Adipose tissue (tissue), 3 donors: Measurements from ENCODE around the gene TTC14. TPM values are rescaled to one million over a fixed set of nuclear protein-coding genes. Genes with fewer than 3 reads are reported as not detected.
A peak's percentile ranks its signal among the peaks of the same experiment; 100 is the strongest.
"Not testable (repeated sequence)": the region's sequence is repeated elsewhere in the genome, so short reads cannot be mapped to it uniquely, and the experiment has no call there.

ENCODE experiments used
- H3K27ac ChIP-seq: one replicate; pipeline ENCODE4 v1.5.1; 2013; ENCODE audit warnings: low read depth, low read length
- WGBS, 3 donors: extraction: QIAGEN DNeasy Blood & Tissue Kit; methylation state at CpG; one replicate each; pipeline ENCODE4 v1.1.7; 2013; 5-methylcytosine and 5-hydroxymethylcytosine counted together
- polyA plus RNA-seq, 3 donors: library from polyadenylated mRNA; stranded (reverse); fragments of 200-250 nt; gene quantifications; one replicate each; pipeline ENCODE4 v1.2.3, GENCODE V29; 2013
- donor health status: healthy with polysubstance abuse.
- donor health status: Bipolar disorder and iron deficiency.
- donor health status: healthy.

TTC14 gene
- 10 to 100 TPM in 2 of 3 donors, 1 to 10 TPM in 1; 9.3 to 16.8 (median 12.7) TPM for polyA plus RNA-seq

DNA sequence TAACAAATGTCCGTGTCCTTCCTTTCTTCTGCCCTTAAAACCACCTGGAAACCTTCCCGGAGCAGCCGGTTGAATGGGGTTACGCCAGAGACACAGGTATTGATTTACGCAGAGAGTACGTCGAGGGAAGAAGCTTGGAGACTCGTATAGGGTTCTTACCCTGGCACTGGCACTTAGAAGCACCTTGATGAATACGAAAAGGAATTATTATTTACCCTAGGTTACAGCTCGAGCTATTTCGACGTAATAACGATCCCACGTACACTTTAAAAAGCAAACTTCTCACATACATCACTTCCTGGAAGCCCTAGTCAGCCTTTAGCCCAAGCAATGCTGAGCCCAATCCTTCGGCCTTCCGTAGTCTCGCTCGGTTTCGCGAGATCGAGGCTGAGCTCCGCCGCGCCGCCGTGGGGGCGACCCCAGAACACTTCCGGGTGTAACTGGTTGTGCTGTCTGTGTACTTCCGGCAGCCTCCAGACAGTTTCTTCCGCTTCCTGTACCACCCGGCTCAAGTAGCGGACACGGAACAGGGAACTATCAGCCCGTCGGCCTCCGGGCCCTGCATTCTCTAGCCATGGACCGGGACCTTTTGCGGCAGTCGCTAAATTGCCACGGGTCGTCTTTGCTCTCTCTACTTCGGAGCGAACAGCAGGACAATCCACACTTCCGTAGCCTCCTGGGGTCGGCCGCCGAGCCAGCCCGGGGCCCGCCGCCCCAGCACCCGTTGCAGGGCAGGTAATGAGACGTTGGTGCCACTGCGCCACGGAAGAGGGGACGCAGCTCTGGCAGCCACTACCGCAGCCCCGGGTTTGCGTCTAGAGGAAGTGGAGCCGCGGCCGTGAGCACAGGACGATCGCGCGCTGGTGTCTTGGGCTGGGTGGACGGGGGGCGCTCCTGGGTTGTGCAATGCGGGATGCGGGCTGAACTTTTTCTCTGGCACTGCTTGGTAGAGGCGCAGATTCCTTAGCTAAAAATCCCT is at the start of gene TTC14:
TTC14 (plus strand) TSS at position 476 of the 979 bp plus-strand sequence; CDS start at position 575, 99 bp downstream.
- WGBS, 3 donors = 2 to 5% (median 5%) methylated on average over 70 of the region's 70 CpGs
- H3K27ac ChIP-seq = peak within 1 kb of the TSS; percentile 48

GRCh38 chr3:180563406-180563805 is 38.6 kb upstream of the TTC14 start:
- 80 to 87% (median 83%) methylated on average over 4 of the region's 4 CpGs for WGBS, 3 donors
- no peak overlapping the region for H3K27ac ChIP-seq

DNA sequence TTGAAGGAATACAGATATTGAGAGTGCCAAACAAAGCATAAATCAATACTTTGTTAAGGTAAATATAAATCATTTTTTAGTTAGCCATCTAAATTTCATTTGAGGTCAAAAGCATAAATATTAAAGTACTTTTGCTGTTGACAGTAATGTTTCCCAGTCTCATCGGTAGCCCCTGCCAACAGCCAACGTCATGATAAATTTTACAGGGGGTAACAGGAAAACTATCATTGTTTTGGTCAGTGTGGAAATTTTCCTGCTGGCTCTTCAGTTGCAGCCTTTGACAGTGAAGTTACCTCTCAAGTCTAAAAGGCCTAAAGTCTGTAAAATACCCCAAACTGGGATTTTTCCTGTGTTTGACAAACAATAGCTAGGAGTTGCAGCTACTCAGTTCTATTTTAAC is 37.3 kb upstream of the TTC14 start:
- WGBS, 3 donors = 36 to 70% (median 51%) methylated on average over 2 of the region's 2 CpGs
- no peak overlapping the region for H3K27ac ChIP-seq

GRCh38 chr3:180570238-180570637 is 31.7 kb upstream of the TTC14 start:
- no peak overlapping the region for H3K27ac ChIP-seq
- 70 to 75% (median 75%) methylated on average over 4 of the region's 4 CpGs for WGBS, 3 donors

DNA sequence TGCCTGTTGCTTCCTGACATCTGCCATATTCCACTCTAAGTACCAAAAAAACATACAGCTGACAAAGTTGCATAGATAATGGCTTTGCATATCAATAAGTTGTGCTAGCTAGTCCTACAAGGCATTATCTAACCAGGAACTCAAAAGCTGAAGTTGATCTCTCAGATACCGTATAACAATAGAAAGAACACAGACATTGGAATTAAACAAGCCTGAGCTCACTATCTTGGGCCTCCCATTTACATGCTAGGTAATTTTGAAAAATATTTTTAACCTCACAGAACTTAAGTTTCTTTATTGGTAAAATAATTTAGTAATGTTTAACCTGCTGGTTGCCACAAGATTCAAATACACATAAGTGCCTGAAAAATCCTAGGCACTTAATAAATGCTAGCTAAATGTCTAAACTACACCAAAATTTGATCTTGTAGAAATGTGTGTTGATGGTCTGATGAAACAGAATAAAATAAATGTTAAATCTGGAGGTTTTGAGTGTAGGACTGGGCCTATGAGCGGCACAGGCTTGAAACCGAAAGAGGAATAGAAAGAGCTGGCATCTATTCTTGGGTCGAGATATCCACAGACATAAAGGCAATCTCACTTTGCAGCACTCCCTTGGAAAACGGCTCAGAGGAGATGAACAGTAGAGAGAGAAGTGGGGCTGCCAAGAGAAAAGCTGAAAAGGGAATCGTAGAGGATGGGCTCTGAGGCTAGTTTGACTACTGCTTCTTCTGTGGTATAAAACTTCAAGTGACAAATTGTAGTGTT is 29.9 kb upstream of the TTC14 start:
- H3K27ac ChIP-seq = no peak overlapping the region
- WGBS, 3 donors = 74 to 84% (median 76%) methylated on average over 6 of the region's 6 CpGs

- no peak overlapping the region for H3K27ac ChIP-seq
- 82 to 85% (median 82%) methylated on average over 3 of the region's 3 CpGs for WGBS, 3 donors
These were observed 26.4 kb upstream of the TTC14 start for GRCh38 chr3:180575571-180575970.

- WGBS, 3 donors = 65 to 91% (median 67%) methylated on average over 1 of the region's 1 CpG
- H3K27ac ChIP-seq = no peak overlapping the region
These were observed 21.0 kb upstream of the TTC14 start for GRCh38 chr3:180580934-180581333.

GRCh38 chr3:180590396-180590795 is 11.6 kb upstream of the TTC14 start:
- WGBS, 3 donors = 90 to 94% (median 92%) methylated on average over 23 of the region's 23 CpGs
- no peak overlapping the region for H3K27ac ChIP-seq

DNA sequence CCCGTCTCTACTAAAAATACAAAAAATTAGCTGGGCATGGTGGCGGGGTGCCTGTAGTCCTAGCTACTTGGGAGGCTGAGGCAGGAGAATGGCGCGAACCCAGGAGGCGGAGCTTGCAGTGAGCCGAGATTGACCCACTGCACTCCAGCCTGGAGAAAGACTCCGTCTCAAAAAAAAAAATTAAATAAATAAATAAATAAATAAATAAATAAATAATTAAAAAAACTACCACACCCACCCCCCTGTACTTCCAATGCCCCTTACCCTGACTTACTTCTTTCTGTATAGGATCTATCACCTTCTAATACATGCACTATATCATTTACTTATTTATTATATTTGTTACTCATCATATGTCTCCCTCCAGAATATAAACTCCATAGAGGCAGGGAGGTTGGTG is 8.3 kb upstream of the TTC14 start:
- WGBS, 3 donors = 93 to 99% (median 93%) methylated on average over 7 of the region's 7 CpGs
- H3K27ac ChIP-seq = not testable (repeated sequence)

GRCh38 chr3:180594631-180595558 is 7.1 kb upstream of the TTC14 start:
- WGBS, 3 donors = 53 to 78% (median 71%) methylated on average over 2 of the region's 2 CpGs
- no peak overlapping the region for H3K27ac ChIP-seq

DNA sequence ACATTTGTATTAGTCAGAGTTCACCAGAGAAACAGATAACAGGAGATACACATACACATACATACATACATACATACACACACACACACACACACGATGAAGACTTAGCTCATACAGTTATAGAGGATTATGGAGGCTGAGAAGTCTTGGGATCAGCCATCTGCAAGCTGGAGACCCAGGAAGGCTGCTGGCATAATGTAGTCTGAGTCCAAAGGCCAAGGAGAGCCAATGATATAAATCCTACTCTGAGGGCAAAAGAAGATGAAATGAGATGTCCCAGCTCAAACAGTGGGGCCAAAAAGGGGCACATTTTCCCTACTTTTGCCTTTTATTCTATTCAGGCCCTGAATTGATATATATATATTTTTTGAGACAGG is 6.4 kb upstream of the TTC14 start:
- no peak overlapping the region for H3K27ac ChIP-seq
- WGBS, 3 donors = 32 to 58% (median 55%) methylated on average over 1 of the region's 1 CpG

GRCh38 chr3:180600473-180600872 is 1.5 kb upstream of the TTC14 start:
- H3K27ac ChIP-seq = no peak overlapping the region
- WGBS, 3 donors = 98% methylated on average over 15 of the region's 15 CpGs

- H3K27ac ChIP-seq = no peak overlapping the region
- 75 to 85% (median 82%) methylated on average over 1 of the region's 1 CpG for WGBS, 3 donors
These were observed 9.0 kb downstream of the TTC14 start for GRCh38 chr3:180611006-180611405.

DNA sequence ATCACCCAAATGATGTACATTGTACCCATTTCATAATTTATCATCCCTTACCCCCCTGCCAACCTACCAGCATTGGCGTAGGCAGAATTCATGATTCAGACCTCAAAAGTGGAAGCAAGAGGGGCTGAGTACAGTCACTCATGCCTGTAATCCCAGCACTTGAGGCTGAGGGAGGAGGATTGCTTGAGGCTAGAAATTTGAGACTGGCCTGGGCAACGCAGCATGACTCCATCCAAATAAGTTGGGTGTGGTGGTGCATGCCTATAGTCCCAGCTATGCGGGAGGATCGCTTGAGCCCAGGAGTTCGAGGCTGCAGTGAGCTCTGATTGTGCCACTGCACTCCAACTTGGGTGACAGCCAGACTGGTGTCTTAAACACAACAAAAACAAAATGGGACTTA is 10.4 kb downstream of the TTC14 start:
- H3K27ac ChIP-seq = no peak overlapping the region
- WGBS, 3 donors = 94 to 97% (median 96%) methylated on average over 5 of the region's 5 CpGs

DNA sequence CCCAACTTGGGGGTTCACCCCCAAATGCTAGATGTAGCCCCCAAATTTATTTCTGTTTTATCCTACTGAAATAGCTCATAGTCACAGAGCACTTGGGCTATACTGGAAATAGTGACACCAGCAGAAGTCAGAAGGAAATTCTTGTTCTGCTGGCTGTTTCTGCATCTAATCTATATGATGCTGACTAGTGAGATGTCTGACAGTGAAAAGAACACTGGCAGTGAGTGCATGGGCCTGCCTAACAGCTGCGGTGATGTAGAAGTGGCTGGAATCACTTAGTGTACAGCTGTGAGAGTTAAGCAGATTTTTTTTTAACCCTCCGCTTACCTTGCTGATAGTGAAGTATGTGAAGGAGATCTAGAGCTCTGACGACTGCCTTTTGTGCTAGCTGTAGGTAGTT is 14.0 kb downstream of the TTC14 start:
- no peak overlapping the region for H3K27ac ChIP-seq
- WGBS, 3 donors = 52 to 73% (median 71%) methylated on average over 3 of the region's 3 CpGs

- no peak overlapping the region for H3K27ac ChIP-seq
- 94 to 99% (median 95%) methylated on average over 2 of the region's 2 CpGs for WGBS, 3 donors
These were observed 15.1 kb downstream of the TTC14 start for GRCh38 chr3:180617049-180617448.

DNA sequence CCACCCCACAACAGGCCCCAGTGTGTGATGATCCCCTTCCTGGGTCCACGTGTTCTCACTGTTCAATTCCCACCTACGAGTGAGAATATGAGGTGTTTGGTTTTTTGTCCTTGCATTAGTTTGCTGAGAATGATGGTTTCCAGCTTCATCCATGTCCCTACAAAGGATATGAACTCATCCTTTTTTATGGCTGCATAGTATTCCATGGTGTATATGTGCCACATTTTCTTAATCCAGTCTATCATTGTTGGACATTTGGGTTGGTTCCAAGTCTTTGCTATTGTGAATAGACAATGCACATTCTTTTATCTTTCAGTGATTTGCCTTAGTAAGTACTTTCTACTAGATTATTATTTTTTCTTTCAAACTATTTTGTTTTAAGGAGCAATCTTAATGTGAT is 16.6 kb downstream of the TTC14 start:
- H3K27ac ChIP-seq = not testable (repeated sequence)
- 97 to 100% (median 98%) methylated on average over 2 of the region's 2 CpGs for WGBS, 3 donors

GRCh38 chr3:180619723-180620122 is 17.8 kb downstream of the TTC14 start:
- no peak overlapping the region for H3K27ac ChIP-seq
- WGBS, 3 donors = 47 to 84% (median 79%) methylated on average over 2 of the region's 2 CpGs
